Gastrocnemius medialis (tissue), 4 donors: Measurements from ENCODE around the gene HDAC7.

Source experiments
- CTCF ChIP-seq, 5 experiments: fragments of 450-650 bp in 3 of 5; fragments of 200-600 bp in 2 of 5; sonication (generic) in 2 of 5; IDR thresholded peaks in 4 of 5; conservative IDR thresholded peaks in 1 of 5; 1 replicate in 4 of 5; 2 replicates in 1 of 5; pipeline ENCODE4 v1.5.1; 2016 to 2019; ENCODE audit warnings: antibody characterized with exemption in 5 of 5, mild to moderate bottlenecking in 3 of 5, moderate library complexity in 3 of 5
- POLR2A ChIP-seq, 2 donors: fragments of 450-650 bp; IDR thresholded peaks; one replicate each; pipeline ENCODE4 v1.6.1; 2017; ENCODE audit warnings: antibody characterized with exemption in 2 of 2, mild to moderate bottlenecking in 2 of 2, moderate library complexity in 2 of 2

DNA sequence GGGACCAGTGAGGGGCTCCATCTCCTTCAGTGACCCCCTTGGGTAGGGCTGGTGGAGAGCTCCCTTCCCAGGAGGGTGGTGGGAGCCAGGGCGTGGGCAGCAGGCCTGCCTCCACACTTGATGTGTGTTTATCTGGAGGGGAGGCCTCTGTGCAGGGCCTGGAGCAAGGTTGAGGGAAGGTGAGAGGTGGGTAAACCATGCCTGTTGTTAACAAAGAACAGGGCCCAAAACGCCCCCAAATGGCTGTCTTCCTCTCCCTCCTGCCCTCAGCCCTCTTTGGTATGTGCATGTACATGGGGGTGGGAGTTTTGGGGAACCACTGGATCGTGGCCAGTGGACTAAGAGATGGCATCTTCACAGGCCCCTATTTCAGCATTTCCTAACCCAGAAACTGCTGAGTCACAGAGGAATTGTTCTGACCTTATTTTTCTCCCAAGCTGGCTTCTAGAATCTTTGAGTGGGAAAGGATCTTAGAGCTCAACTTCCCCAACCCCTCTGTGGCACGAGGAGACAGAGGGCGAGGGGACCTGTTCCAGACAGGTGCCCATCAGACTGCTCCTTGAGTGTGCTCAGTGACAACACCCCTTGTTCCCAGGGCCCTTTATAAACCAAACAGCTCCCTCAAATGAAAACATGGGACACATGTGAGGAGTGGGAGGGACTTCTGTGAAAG, 43.1 kb downstream of the HDAC7 start:
- no peak for TF ChIP-seq CTCF (IDR thresholded peaks at IDR 0.05 in 4 of 5, conservative IDR thresholded peaks at IDR 0.05 in 1 of 5)
- TF ChIP-seq POLR2A (IDR thresholded peaks at IDR 0.05), result no peak
